ENCODE results near the gene MCAM.

MCAM gene

DNA sequence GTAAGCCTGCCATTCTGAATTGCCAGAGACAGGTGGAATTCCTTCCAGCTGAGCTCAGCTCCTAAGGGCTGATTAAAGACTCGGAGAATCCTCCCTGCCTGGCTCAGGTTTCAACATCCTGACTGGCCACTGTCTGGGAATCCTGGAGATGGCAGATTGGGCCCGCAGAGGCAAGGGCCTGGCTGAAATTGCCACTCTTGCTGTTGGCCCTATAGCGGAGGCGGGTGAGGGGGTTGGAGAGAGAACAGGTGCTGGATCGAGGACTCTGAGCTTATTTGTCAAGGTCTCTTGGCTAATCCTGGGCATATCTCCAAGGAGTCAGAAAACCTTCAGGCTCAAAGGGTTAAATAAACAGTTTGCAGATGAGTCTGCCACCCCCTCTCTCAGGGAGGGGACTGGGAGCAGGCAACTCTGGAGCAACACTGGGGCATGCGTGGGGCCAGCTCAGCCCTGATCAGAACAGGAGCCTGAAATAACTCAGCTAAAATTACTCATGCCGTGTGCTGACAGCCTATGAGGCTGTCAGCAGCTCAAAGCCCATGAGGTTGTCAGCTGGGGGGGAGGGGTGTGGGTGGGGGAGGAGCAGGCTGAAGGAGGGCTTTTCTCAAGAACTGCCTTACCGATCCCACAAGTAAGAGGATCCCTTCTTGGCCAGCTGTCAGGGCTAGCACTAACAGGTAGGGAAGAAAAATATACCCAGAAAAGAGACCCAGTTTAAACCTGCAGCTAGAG is 44.3 kb upstream of the MCAM start:
- TF ChIP-seq FOXK2 (IDR thresholded peaks at IDR 0.05) = no peak
- no peak for TF ChIP-seq FOXA1 (IDR thresholded peaks at IDR 0.05)
- TF ChIP-seq, protein P1, sequence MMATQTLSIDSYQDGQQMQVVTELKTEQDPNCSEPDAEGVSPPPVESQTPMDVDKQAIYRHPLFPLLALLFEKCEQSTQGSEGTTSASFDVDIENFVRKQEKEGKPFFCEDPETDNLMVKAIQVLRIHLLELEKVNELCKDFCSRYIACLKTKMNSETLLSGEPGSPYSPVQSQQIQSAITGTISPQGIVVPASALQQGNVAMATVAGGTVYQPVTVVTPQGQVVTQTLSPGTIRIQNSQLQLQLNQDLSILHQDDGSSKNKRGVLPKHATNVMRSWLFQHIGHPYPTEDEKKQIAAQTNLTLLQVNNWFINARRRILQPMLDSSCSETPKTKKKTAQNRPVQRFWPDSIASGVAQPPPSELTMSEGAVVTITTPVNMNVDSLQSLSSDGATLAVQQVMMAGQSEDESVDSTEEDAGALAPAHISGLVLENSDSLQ (IDR thresholded peaks at IDR 0.05) = peak; percentile 54; the same call in 1 of the 2 replicates
- no peak for TF ChIP-seq CTBP1 (IDR thresholded peaks at IDR 0.05; ENCODE audit: borderline replicate concordance)
- no peak for TF ChIP-seq L3MBTL2 (conservative IDR thresholded peaks at IDR 0.05)
- no peak for TF ChIP-seq LEF1 (IDR thresholded peaks at IDR 0.05; ENCODE audit: borderline replicate concordance)
- TF ChIP-seq NFRKB (IDR thresholded peaks at IDR 0.05) = no peak
- ChIA-PET CTCF (interaction anchor here (1.0 to 2.4 kb wide), 5 partner anchors 13 to 114 kb away, joined by 4 to 11 read pairs (median 7); partner anchors contain the start of gene USP2), POLR2A (interaction anchor here (0.9 to 1.4 kb wide), 4 partner anchors 19 to 255 kb away, joined by 3 to 4 read pairs (median 4); partner anchors contain the start of gene RNF26)
- peak; percentile 39 for DNase-seq (ENCODE audit: extremely low spot score)

DNA sequence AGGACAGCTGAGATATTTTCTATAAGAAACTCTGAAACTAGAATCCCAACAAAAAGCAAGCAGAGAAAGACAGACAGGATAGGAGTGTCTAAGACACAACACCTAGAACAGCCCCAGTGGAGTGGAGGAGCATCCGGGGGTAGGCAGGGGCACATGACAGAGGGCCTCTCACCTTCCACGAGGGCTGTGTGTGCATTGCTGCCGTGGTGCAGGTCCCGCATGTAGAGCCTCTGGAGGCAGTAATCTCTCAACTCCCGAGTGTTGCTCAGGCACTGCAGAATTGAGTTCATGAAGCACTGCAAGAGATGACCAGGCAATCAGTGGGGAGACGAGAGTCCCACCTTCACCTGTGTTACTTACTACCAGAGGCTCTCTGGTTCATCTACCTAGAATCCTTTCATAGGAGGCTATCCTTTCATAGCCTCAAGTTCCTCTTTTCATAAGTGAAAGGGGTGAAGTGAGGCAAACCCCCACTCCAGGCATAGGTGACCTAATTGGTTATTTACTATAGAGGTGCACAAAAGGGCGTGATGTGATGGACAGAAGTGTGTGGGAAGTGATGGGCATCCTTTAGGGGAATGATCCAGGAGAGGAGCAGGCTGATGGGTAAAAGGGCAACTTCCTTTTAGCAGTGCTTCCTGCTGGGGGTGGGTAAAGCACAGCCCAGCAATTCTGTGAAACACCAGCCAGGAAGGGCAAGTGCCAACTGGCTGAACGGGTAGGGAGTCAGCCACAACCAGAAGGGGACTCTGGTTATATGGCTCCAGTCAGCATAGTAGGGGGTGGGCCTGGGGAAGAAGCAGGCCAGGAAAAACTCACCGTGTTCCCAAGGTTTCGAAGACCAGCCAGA is 42.7 kb upstream of the MCAM start:
- CTCF ChIA-PET = no interaction called here
- DNase-seq (ENCODE audit: extremely low spot score) = no peak
- POLR2A ChIA-PET = no interaction called here
- TF ChIP-seq FOXK2 (IDR thresholded peaks at IDR 0.05) (no peak), TARDBP (IDR thresholded peaks at IDR 0.05) (no peak), BHLHE40 (IDR thresholded peaks at IDR 0.05; ENCODE audit: borderline replicate concordance) (no peak), SUZ12 (IDR thresholded peaks at IDR 0.05) (no peak)

DNA sequence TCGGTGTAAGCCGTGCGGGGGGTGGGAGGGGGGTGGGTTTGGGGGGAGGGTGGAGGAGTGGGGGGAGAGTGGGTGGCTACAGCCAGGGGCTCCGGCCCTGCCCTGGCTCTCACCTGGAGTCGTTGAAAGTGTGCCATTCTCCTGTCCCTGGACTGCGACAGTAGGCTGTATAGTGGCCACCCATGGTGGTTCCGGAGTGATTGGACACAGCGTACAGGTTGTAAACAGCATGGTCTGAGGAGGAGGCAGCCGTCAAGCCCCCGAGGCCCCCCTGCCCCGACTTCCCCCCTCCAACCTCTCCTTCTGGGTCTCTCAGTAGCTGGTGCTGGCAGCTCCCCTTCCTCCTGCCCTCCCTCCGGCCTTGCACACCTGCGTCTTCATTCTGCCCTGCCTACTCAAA is 40.1 kb upstream of the MCAM start:
- POLR2A ChIA-PET = no interaction called here
- CTCF ChIA-PET = interaction anchor here (0.6 kb wide), 1 partner anchor 142 kb away, joined by 3 read pairs; no protein-coding TSS in a partner anchor
- TF ChIP-seq ARNT (IDR thresholded peaks at IDR 0.05) (no peak), LEF1 (IDR thresholded peaks at IDR 0.05; ENCODE audit: borderline replicate concordance) (no peak), SUZ12 (IDR thresholded peaks at IDR 0.05) (no peak), ELF4 (IDR thresholded peaks at IDR 0.05) (no peak), FOXA1 (IDR thresholded peaks at IDR 0.05) (no peak), L3MBTL2 (conservative IDR thresholded peaks at IDR 0.05) (no peak), BHLHE40 (IDR thresholded peaks at IDR 0.05; ENCODE audit: borderline replicate concordance) (no peak), CTBP1 (IDR thresholded peaks at IDR 0.05; ENCODE audit: borderline replicate concordance) (no peak), SP1 (IDR thresholded peaks at IDR 0.05) (no peak), ZNF384 (IDR thresholded peaks at IDR 0.05) (no peak), TARDBP (IDR thresholded peaks at IDR 0.05) (no peak), HDGF (IDR thresholded peaks at IDR 0.05; ENCODE audit: borderline replicate concordance) (no peak), FOXM1 (IDR thresholded peaks at IDR 0.05; ENCODE audit: borderline replicate concordance) (no peak), FOXK2 (IDR thresholded peaks at IDR 0.05) (no peak), NFRKB (IDR thresholded peaks at IDR 0.05) (no peak)
- TF ChIP-seq, protein P1 (IDR thresholded peaks at IDR 0.05) = no peak
- DNase-seq (ENCODE audit: extremely low spot score) = no peak

DNA sequence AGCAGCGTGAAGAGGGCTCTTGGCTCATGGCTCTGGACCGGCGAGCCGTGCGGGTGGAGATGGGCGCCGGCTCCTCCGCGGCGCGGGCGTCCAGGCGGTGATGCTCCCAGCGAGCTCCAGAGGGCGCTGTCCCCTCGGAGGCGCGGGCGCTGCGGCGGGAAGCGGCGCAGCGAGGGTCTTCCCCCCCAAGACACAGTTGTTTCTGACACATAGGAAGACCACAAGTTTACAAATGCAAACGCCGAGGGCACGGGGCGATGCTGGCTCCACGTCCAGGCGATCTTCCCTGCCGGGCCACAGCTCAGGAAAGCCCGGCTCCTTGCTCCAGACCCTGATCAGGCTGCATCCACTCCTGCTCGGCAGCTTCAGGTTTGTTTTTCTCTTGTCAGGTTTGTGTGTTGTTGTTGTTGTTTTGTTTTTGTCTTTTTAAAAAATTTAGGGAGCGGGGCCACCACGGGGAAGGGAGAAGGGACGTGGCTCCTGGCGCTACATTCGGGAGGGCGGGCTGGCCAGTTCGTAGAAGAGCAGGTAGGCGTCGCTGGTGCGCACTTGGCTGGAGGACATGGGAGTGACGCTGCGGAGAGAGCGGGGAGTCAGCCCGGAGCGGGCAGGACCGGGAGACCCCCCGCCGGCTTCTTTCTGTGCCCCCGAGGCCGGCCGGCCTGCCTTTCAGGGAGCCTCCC is 39.6 kb upstream of the MCAM start:
- ChIA-PET POLR2A (no interaction called here), CTCF (interaction anchor here (0.6 to 1.8 kb wide), 8 partner anchors 8 to 147 kb away, joined by 3 to 8 read pairs (median 4); no protein-coding TSS in a partner anchor)
- no peak for DNase-seq (ENCODE audit: extremely low spot score)
- TF ChIP-seq ZNF384 (IDR thresholded peaks at IDR 0.05) (no peak), ELF4 (IDR thresholded peaks at IDR 0.05) (no peak), HDGF (IDR thresholded peaks at IDR 0.05; ENCODE audit: borderline replicate concordance) (no peak), SP1 (IDR thresholded peaks at IDR 0.05) (no peak), FOXM1 (IDR thresholded peaks at IDR 0.05; ENCODE audit: borderline replicate concordance) (no peak), CTBP1 (IDR thresholded peaks at IDR 0.05; ENCODE audit: borderline replicate concordance) (no peak), LEF1 (IDR thresholded peaks at IDR 0.05; ENCODE audit: borderline replicate concordance) (no peak), FOXK2 (IDR thresholded peaks at IDR 0.05) (no peak), NFRKB (IDR thresholded peaks at IDR 0.05) (no peak), FOXA1 (IDR thresholded peaks at IDR 0.05) (no peak)

DNA sequence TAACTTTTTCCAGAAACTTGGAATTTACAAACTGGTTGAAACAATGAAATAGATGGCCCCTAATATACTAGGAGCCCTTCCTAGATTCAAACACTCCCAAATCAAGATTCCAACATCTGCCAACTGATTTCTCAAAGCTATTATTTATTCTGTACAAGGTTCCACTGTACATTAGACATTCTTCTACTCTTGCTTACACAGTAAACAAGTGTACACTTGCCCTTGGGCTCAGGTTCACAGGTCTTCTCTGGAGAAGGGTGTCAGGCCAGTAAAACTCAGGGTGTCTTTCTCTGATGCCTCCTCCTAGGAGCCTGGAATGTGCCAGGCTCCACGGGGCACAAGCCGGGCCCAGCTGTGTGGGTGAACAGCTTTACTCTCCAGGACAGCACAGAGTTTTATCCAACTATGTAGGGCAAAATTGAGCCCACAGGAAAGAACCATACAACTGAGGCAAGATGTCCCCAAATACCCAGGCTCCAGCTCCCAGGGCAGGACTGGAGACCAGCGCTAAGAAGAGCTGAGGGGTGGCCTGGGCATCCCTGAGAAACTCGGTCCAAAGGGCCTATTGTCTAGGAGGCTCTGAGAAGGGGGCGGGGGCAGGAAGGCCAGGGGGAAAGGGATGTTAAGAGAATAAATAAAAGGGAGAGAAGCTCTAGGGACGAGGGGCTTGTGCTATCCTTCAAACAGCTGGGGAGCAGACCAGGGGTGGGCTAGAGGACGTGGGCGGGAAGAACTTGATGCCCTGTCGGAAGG is 38.3 kb upstream of the MCAM start:
- TF ChIP-seq BHLHE40 (IDR thresholded peaks at IDR 0.05; ENCODE audit: borderline replicate concordance) = no peak
- no peak for TF ChIP-seq TARDBP (IDR thresholded peaks at IDR 0.05)
- no peak for TF ChIP-seq LEF1 (IDR thresholded peaks at IDR 0.05; ENCODE audit: borderline replicate concordance)
- TF ChIP-seq ZNF384 (IDR thresholded peaks at IDR 0.05) = no peak
- TF ChIP-seq HDGF (IDR thresholded peaks at IDR 0.05; ENCODE audit: borderline replicate concordance) = no peak
- no peak for TF ChIP-seq L3MBTL2 (conservative IDR thresholded peaks at IDR 0.05)
- TF ChIP-seq CTBP1 (IDR thresholded peaks at IDR 0.05; ENCODE audit: borderline replicate concordance) = no peak
- no peak for TF ChIP-seq NFRKB (IDR thresholded peaks at IDR 0.05)
- CTCF ChIA-PET = interaction anchor here (0.6 to 1.8 kb wide), 4 partner anchors 9 to 121 kb away, joined by 3 to 8 read pairs (median 4); no protein-coding TSS in a partner anchor
- no peak for DNase-seq (ENCODE audit: extremely low spot score)
- POLR2A ChIA-PET = no interaction called here
